ENCODE measurements around the gene CHCHD4.

CHCHD4 gene

DNA sequence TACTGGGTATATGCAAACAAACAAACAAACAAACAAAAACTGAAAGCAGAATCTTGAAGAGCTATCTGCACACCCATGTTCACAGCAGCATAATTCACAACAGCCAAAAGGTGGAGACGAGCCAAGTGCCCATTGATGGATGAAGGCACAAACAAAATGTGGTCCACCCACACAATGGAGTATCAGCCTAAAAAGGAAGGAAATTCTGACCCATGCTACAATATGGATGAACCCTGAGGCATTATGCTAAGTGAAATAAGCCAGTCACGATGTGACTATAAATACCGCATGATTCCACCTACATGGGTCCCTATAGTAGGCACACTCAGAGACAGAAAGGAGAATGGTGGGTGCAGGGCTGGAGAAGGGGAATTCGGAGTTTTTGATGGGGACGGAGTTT lies 29.6 kb upstream of the CHCHD4 start:
- TF ChIP-seq, protein P1, sequence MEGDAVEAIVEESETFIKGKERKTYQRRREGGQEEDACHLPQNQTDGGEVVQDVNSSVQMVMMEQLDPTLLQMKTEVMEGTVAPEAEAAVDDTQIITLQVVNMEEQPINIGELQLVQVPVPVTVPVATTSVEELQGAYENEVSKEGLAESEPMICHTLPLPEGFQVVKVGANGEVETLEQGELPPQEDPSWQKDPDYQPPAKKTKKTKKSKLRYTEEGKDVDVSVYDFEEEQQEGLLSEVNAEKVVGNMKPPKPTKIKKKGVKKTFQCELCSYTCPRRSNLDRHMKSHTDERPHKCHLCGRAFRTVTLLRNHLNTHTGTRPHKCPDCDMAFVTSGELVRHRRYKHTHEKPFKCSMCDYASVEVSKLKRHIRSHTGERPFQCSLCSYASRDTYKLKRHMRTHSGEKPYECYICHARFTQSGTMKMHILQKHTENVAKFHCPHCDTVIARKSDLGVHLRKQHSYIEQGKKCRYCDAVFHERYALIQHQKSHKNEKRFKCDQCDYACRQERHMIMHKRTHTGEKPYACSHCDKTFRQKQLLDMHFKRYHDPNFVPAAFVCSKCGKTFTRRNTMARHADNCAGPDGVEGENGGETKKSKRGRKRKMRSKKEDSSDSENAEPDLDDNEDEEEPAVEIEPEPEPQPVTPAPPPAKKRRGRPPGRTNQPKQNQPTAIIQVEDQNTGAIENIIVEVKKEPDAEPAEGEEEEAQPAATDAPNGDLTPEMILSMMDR (IDR thresholded peaks at IDR 0.05): no peak

DNA sequence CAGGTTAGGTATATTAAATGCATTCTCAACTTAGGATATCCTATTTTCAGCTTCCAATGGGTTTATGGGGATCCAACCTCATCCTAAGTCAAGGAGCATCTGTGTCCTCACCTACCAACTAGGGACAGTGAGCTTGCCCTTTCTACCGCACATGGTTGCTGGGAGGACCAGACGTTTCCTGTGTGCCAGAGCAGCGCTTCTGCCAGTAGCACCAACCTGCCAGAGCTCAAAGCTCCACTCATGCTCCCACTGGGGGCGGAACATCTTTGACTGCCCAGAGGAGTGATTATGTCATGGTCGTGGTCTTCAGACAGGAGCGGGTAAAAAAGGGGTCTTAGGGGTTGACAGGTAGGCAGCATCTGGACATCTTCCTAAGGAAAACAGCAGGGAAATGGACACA lies 29.0 kb upstream of the CHCHD4 start:
- TF ChIP-seq, protein P1 (IDR thresholded peaks at IDR 0.05): no peak

DNA sequence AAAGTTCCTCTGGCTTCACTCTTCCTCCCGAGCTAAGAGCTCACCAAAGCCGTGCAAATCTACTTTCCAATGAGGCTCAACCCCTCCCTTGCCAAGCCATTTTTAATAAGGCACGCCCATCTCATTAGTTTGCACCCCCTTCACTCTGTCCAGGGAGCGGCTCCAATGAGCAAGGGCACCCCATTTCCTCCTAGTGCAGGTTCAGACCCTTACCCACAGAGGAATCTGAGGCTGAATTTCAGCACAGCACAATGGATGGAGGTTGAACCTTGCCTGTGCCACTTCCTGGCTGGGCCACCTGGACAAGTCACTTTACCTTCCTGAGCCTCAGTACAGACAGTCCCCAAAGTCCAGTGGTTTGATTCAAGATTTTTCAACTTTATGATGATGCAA lies 28.3 kb upstream of the CHCHD4 start:
- TF ChIP-seq, protein P1 (IDR thresholded peaks at IDR 0.05): no peak

DNA sequence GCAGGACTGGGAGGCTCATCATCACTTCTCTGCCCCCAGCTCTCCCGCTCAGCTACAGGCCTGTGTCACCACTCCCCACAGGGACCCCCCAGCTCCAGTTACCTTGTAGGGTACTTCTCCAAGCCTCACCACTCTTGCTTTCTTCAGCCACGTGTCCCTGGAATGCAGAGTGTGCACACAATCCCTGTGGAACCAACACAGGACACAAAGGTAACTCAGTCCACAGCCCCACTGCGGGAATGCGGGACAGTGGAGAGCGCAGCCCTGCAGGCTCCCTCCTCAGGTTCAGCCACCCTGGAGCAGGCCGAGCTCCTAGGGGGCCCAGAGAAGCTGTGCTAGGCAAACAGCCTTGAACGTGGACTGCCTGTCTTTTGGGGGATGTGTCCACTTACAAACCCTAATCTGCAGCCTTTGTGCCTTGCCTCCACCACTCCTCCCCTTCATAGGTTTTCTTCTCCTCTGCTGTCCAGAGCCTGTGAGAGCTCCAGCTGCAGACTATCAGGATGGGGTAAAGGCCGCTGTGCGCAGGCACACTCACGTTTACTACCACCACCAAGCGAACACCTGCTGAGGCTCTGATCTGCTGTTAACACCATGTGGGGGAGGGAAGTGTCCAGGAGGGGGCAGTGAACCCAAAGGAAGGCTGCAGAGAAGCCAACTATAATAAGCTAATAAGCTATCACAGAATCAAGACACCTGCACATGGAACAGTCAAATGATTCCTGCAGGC lies 27.7 kb upstream of the CHCHD4 start:
- TF ChIP-seq, protein P1 (IDR thresholded peaks at IDR 0.05): no peak

DNA sequence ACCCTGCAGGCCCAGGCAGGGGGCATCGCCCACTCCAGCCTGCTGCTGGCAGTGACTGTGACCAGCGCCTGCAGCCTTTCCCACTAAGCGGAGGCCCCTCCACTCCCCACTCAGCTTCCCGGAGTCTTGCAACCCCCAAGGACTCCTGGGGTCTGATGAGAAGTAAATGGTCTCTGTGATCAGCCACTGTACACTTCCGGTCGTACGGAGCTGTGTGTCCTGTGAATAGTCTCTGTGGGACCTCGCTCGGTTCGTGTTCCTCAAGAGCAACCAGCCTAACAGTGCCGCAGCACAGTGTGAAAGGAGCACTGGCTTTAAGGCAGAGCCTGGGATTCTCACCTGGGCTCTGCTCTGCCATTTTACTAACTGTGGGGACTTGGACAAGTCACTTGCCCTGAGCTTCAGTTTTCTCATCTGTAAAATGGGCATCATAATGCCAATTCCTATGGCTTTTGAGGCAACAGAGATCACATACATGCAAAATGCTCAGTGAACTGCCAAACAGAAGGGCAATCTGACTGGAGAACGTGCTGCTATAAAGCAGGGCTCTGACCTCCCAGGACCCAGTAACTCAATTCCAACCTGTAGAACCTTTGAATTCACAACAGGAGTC lies 26.9 kb upstream of the CHCHD4 start:
- TF ChIP-seq, protein P1 (IDR thresholded peaks at IDR 0.05): no peak

DNA sequence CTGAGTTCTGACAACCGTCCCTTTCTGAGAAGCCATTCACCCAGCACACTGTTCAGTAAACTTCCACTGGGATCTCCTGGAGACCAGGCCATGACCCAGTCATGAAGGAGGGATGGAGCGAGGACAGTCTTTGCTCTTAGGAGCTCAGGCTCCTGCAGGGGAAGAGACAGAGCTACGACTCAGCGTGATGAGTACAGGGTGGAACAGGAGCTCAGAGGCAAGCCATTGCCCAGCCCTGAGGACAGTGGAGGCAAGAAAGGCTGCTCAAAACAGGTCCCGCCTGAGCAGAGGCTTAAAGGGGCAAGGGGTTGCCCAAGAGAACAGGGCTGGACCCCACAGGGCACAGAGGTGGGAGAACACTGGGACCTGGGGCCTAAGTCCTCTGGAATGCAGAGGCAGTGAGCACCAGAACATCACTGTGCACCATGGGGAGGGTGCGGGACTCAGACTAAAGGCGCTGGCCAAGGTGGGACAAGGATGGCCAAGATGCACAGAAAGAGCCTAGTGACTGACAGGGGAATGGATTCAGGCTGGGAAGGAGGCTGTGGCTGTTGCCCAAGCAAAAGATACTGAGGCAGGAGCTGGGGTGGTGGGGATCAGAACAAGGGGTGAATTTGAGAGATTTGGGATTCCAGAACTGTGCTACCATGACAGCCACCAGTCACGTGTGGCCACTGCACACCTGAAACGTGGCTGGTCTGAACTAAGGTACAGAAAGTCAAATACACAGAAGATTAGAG lies 26.0 kb upstream of the CHCHD4 start:
- TF ChIP-seq, protein P1 (IDR thresholded peaks at IDR 0.05): no peak

DNA sequence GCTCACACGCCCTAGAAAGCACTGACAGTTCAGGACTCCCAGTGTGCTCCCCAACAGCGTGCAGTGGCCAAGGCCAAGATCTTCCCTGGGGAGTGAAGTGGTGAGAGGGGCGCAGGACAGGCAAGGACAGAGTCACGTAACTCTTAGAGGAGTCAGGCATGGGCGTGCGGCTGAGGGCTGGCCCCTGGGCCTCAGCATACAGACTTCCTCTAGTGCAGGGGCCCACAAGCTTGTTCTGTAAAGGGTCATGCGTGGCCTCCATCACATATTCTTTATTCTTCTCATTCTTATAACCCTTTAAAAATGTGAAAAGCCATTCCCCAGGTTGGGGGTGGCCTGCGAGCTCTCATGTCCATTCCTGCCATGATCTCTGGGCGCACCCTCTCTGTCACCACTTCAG lies 25.4 kb upstream of the CHCHD4 start:
- TF ChIP-seq, protein P1 (IDR thresholded peaks at IDR 0.05): no peak
